HG03439 (cell line): ENCODE data around the gene LASP1NB.
"Not testable (repeated sequence)": the region's sequence is repeated elsewhere in the genome, so short reads cannot be mapped to it uniquely, and the experiment has no call there.

ENCODE experiments used
- ATAC-seq: cut with Tn5 transposase; IDR thresholded peaks from one replicate; pipeline ENCODE4 v1.9.1; 2021; ENCODE audit warnings: mild to moderate bottlenecking, moderate library complexity; ENCODE audit not compliant: unreplicated experiment

LASP1NB gene

DNA sequence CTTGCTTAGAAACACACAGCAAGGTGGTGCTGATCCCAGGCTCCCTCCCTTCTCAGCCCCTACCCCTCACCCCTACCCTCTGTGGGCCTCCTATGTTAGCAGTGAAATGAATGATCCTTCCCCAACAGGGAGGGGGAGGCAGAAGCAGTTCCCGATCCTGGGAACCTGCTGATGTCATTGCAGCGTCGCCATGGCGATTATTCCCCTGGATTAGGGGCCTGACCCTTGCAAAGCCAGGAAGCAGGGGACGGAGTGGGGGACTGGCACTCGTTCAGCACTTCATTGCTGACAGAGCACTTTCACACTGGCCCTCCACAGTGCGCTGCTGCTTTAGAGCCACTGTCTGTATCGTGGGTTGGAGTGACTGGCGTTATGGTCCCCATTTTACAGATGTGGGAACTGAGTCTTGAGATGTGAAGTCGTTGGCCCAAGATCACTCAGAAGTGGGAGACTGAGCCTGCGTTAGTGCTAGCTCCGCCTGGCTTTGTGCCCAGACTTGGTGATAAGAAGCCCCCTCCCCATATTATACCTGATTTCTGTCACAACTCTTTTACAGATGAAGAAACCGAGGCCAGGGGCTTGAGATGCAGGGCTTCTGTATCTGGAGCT, 29.0 kb upstream of the LASP1NB start:
- no peak for ATAC-seq

DNA sequence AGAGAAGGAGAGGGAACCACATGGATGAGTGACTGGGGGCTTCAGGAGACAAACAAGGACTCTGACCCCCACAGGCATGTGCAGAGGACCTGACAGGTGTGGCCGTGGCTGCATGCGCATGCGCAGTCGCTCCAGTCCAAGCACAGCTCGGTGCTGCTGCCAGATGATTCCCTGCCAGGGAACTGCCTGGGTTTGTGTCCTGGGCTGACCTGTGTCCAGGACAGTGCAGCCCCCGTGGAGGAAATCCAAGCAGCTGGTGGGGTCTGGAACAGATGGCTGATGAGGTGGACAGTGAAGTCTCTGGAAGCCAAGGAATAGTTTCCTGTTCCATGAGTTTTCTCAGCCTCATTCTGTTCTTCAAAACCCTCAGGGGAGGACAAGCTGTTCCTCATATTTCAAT, 28.2 kb upstream of the LASP1NB start:
- no peak for ATAC-seq

DNA sequence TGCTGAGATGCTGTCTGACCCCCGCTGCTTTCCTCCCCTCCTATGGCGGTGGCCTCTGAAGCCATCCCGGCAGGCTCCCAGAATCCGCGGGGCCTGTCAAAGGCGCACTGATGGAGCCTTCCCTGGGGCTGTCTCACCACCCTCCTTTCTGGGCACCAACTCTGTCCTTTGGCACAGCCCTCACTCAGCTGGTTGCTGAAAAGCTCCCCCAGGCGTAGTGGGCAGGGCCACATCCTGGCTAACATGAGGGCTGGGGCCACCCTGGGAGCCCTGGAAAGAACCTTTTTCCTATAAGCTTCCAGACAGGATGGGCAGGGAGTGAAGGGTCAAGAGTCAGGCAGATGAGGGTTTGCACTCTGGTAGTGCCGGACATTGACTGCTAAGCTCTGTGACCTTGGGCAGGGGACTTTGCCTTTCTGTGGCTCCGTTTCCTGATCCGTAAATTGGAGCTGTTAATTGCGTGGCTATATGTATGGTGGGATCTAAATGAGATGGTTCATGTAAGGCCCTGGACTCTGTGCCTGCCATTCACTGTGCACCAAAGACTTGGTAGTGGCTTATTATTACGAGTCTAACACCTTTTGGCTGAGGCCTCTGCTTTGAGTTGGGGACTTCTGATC, 27.6 kb upstream of the LASP1NB start:
- ATAC-seq, result no peak

DNA sequence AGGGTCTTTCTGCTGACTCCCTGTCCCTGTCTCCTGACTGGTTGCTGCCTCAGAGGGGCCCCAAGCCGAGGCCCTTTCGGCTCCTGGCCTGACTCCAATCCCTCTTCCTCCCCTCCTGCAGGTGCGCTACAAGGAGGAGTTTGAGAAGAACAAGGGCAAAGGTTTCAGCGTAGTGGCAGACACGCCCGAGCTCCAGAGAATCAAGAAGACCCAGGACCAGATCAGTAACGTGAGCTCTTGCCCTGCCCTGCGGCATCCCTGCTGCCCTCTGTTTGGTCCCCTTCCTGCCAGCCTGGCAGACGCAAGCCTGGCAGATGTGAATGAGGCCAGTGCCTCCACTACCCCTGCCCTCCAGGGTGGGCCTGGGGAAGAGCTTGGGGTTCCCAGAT, 27.1 kb upstream of the LASP1NB start:
- ATAC-seq, result peak; percentile 27

DNA sequence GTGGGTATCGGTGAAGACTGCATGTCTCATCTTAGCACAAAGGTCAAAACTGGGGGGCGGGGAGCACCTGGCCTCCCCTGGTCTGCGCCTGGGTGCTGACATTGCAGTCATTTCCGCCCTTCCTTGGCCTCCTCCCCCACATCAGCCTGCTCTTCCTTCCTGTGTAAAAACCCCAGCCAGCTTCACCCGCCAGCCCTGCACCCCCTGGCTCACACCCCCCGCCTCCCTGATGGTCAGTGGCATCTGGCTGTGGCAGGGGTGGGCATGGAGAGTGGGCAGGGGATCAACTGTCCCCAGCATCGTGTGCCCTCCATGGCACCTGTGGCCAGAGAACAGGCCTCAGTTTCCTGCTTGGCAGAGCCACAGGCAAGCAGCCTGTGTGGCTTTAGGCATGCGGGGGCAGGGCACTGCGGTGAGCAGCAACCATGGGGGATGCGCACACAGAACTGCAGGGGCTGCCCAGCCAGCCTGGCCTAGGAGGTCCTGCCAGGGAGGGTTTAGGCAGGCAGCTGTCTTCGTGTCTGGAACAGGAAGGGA, 26.5 kb upstream of the LASP1NB start:
- ATAC-seq, result peak; percentile 61

DNA sequence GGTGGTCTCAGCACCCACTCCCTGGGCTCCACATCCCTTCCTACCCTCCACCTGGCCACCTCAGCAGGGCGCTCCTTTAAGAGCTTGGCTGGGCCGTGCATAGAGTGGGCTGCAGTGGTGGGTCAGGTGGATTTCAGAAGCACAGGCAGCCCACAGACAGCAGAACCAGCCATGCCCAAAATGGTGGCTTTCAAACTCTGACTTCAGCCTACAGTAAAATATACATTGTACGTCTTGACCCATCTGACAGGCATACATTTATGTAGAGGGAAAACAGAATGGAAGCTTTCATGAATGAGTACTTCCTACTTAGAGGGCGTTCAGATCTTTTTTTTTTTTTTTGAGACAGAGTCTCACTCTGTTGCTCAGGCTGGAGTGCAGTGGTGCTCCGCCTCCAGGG, 26.0 kb upstream of the LASP1NB start:
- ATAC-seq, result no peak

DNA sequence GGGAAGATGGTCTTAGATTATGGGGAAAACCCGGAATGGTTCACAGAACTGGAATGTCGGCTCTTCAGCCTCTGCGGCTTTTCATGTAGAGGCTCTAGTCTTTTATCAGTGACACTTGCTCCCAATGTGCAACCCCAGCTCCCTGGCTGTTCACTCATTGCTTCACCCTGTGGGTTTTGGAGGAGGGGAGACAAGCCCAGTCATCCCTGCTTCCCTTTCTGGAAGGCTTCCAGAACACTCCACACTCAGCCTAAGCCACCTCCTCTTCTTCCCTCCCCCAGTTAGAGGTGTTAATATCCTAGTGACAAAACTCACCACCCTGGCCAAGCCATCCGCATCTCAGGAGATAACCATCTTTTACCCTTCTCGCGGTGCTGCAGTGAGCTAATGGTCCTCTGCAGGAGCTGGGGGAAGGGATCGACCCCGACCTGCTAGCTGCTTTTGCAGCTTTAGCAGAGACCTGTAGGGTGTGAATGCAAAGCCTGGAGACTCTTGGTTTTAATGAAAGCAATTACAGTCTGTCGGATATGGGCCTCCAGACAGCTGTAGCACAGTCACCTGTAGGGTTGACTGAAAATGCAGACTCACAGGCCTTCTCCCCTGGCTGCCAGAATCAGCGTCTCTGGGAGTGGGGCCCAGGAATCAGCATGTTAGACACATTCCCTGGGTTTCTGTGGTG, 24.3 kb upstream of the LASP1NB start:
- ATAC-seq, result no peak

DNA sequence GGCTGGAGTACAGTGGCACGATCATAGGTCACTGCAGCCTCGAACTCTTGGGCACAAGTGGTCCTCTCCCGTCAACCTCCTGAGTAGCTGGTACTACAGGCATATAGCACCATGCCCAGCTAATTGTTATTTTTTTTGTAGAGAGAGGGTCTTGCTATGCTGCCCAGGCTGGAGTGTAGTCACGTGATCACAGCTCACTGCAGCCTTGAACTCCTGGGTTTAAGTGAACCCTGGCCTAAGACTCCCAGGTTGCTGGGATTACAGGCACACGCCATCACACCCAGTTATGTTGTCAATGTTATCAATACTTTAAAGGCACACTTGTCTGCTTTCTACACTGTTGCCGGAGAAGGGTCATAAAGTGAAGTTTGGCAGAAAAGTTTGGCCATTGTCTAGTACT, 22.0 kb upstream of the LASP1NB start:
- no peak for ATAC-seq

DNA sequence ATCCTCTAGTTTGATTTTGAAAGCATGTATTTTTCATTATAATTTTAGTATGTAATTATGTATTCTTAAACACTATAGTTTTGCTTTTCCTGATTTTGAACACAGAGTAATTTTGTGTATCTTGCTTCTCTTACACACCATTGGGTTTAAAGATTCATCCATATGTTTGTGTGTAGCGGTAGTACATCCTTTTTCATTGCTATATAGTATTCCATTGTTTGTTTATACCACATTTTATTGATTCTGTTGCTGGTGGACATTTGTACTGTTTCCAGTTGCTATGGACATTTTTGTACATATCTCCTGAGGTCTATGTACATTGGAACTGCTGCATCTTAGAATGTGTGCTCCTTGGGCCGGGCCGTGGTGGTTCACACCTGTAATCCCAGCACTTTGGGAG, 20.5 kb upstream of the LASP1NB start:
- no peak for ATAC-seq

DNA sequence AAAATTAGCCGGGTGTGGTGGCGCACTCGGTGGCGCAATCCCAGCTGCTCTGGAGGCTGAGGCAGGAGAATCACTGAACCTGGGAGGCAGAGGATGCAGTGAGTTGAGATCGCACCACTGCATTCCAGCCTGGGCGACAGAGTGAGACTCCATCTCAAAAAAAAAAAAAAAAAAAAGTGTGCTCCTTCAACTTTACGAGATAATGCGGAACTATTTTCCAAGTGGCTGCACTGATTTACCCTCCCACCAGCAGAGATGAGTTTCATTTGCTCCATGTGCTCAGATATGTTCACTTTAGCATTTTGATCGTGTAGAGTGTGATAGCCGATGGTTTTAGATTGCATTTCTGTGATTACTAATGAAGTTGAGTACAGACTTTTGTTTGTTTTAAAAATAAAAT, 20.0 kb upstream of the LASP1NB start:
- no peak for ATAC-seq

DNA sequence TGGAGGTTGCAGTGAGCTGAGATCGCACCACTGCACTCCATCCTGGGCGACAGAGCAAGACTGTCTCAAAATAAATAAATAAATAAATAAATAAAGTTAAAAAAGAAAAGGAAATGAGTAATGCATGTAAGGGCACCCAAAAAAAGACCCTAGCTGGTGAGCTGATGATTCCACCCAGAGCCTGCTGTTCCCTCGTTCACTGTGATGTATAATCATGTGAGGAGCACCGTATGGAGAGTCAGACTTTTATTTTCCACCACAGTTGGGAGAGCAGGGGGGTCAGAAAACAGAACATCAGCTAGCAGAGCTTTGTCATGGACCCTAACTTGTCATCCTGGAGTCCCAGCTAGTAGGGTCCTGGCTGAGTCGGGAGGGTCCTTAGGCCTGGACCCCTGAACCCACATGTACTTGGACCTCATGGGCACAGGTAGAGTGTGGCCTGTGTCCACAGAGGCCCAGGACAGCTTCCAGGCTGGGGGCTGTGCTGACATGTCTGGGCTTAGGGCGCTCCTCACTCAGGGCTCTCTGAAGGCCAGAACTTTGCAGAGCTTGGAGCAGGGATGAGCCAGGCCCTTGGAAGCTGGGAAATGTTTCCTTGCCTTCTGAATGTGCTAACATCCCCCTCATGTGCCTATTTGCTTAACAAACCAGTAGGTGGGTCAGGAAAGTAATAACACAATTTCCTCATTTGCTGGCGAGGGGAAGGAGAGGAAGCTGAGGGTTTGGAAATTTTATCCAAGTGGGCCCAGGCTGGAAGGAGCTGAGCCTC, 18.8 kb upstream of the LASP1NB start:
- ATAC-seq, result no peak

DNA sequence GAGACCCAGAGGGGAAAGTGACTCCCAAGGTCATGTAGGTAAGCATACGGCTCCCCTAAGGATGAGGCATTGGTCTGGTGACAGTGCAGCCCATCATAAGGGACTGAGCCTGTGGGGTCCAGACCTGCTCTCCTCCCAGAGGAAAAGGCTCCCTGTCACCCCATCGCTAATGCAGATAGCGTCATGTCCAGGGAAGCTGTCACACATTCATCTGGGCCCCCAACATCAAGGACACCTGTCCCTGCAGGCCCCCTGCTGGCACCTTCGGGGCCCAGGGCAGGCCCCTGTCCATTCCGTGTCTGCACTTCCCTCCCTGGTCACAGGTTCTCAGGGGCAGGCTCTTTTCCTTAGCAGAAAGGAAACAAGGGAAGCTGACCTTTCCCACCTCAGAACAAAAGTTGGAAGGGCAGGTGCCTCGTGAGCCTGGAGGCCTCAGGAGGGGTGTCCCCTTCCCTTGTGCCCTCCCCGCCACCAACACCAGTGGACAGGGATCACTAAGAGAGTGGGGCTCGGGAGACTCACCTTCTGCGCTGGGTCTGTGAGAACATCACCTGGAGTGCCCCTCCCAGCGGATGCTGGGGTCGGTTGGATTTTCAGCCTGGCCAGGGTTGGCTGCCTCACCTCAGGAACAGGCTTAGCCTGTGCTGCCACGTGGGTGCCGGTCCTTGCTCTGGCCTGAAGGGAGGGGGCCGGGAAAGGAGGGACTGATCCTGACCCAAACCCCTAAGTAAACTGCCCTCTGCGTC, 17.3 kb upstream of the LASP1NB start:
- no peak for ATAC-seq

DNA sequence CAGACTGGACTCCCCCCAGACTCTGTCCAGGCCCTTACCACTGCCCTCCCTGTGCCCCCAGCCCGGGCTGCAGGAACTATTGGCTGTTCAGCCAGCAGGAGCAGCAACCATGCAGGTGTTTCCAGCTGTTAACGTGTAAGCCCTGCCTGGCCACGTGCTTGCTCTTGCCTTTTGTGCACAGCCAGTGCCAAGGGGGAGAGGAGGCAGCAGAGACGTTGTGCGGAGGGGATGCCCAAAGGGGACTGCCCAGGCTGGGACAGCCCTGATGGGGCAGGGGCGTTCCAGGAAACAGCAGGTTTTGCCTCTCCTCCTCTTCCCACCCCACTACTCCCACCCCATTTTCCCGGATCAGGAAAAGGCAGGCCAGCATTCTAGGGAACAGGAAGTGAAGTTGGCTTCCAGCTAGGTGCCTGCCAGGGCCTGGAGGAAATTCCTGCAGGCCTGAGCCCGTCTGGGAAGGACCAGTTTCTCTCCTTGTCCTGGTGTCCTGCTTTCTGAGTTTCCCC, 16.7 kb upstream of the LASP1NB start:
- ATAC-seq, result no peak

DNA sequence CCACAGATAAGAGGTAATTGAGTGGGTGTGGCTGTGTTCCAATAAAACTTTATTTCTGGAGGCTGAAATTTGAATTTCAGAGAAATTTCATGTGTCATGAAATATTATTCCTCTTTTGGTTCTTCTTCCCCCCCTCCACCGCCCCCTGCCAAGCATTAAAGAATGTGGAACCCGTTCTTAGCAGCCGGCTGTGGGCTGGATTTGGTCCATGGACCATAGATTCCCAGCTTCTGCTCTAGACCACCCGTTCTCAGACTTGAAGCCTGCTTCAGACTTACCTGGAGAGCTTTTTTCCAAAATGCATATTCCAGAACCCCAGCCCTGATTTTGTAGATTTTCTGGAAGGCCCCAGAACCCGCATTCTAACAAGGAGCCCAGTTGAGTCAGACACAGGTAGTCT, 15.1 kb upstream of the LASP1NB start:
- no peak for ATAC-seq

DNA sequence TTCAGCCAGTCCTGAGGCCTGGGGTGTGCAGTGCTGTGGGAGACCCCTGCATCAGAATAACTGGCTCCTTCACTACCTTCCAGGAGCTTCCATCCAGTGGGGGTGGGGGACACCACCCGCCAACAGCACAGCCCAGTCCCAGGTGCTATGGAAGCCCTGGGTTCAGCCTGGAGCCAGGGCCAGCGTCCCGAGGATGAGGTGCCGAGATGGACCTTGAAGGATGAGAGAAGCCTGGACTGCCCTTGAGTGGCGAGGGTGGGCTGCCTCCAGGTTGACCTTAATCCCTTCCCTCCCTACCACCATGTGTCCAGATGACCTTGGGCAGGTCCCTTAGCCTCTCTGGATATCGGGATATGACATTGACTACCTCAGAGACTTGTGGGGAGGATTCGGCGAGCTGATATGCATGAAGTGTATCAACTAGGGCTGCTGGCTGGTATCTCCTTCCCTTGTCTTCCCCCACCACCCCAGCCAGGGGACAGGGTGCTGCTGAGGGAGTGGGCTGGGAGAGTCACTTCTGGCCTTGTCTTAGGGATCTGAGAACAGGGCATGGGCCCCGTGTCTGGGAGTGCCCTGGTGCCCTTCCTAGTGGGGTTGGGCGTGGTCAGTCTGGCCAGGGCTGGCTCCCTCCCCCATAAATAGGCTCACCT, 14.2 kb upstream of the LASP1NB start:
- ATAC-seq, result no peak

DNA sequence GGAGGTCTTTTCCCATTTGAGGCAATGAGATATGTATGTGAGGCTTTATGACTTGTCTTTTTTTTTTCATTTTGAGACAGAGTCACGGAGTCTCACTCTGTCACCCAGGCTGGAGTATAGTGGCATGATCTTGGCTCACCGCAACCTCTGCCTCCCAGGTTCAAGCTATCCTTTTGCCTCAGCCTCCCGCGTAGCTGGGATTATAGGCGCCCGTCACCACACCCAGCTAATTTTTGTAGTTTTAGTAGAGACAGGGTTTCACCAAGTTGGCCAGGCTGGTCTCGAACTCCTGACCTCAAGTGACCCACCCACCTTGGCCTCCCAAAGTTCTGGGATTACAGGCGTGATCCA, 13.7 kb upstream of the LASP1NB start:
- not testable (repeated sequence) for ATAC-seq

DNA sequence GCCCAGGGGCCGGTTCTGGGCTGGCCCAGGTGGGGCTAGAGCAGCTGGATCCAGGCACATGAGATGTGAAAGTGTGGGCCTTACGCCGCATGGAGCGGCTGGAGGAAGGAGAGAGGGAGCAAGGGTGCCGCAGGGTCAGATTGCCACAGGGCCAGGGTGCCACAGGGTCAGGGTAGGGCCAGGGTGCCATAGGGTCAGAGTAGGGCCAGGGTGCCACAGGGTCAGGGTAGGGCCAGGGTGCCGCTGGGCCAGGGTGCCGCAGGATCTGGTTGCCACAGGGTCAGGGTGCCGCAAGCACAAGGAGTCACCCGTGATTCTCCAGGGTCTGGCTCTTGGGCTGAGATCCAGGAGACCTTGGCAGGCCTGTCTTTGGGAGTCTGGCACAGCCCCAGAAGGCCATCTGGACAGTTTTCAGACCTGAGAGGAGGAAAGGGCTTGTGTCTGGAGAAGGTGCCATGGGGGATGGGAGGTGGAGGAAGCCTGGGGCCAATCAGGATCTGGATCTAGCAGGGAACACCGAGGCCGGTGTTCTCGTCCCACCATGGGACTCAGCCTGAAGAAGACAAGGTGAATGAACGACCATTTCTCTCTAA, 13.1 kb upstream of the LASP1NB start:
- no peak for ATAC-seq

DNA sequence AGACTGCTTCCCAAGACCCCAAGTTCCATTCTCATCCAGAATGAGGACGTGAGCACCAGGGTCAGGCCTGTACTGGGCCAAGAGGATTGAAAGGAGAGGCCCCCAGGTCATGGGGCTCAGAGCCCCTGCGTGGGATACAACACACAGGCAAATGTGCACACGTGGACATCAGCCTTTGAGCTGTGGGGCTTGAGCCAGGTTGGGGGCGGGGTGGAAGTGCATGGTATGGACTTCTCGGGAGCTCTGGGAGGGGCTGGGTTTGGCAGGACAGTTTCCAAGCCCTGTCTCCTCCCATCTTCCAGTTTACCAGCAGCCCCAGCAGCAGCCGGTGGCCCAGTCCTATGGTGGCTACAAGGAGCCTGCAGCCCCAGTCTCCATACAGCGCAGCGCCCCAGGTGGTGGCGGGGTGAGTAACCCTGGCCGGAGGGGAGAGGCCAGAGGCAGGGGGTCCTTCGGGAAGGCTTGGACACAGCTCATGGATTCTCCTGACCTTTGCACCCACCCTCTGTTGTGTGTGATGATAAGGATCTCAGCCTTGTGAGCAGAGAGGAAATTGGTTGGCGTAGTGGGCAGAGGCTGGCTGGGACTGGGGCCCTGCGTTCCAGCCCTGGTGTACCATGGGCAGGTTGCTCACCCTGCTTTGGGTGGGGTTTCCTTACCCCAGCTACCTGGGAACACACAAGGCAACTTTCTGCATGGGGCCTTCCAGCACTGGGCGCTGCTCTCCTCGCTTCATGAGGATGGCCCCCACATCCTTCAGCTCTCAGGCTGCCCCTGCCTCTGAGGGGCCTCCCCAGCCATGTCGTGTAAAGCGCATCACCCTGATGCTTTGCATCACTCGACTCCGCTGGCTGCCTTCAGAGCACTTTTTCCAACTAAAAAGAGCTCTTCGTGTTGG, 10.4 kb upstream of the LASP1NB start:
- ATAC-seq, result no peak

DNA sequence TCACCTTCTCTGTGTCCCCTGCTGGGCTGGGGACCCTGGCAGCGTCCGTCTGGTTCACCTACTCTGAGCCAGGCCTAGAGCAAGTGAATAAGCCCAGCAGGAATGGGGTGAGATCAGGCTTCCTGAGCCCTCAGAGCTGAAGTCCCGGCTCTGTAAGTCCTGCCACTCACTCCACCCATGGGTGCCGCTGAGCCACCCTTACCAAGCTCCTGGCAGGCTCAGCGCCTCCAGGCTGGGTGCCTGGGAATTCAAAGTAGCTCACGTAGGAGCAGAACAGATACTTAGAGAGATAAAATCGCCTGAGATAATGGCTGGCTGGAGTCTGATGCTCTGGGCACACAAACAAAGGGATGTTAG, 9.8 kb upstream of the LASP1NB start:
- ATAC-seq, result no peak
